GM18505 (cell line): ENCODE results near the gene TMEM140.

Experiments used
- ATAC-seq: cut with Tn5 transposase; IDR thresholded peaks from one replicate; pipeline ENCODE4 v1.9.1; 2021; ENCODE audit not compliant: unreplicated experiment
- POLR2A ChIP-seq: IDR thresholded peaks from 4 replicates; pipeline ENCODE4 v1.6.1; 2011; ENCODE audit warnings: borderline replicate concordance; ENCODE audit not compliant: insufficient read depth, insufficient read length; ENCODE audit errors: extremely low read depth

The TMEM140 gene

DNA sequence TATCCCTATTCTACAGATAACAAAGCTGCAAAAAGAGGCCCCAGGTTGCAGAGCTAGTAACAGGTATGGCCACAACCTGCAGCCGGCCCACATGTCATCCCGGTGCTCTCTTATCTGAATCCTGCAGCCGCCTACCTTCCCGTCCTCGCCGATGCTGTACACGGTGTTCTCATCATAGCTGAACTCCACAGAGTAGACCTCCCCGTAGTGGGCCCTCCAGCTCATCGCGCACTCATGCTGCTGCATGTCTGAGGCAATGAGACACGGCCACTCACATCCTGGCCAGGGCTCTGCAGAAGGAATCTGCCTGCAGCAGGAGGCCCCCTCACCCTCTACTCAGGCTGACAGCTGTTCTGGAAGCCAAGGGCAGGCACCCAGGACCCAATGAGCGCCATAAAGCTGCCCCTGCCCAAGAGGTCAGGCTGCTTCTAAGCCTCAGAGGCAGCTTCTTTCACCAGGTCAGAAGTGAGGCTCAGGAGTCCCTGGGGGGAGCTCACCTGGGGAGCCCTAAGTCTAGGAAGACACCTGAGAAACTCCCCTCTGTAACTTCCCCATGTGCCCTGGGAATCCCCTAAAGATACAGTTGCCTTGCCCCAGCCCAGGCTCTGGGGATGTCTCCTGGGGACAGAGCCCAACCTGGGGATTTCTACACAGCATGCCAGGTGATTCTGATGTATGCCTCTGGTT lies 40.6 kb downstream of the TMEM140 start:
- no peak for TF ChIP-seq POLR2A
- no peak for ATAC-seq

DNA sequence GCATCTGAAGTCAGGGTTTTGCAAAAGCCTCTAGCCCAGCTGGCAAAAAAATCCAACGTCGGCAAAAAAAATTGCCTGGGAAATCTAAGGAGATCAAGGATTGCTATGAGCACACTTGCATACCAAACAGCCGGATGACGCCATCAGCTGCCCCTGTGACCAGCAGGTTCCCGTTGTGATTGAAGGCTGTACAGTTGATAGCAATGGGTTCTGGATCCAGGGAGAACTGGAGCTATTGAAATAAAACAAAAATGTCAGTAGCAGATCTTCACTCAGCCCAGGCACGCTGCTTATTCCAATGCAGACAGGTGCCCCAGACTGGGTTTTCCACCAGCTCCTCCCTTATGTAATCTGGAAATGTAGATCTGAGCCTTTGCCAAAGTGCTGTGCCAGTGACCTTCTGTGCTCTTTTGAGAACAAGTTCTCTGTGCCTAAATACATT lies 41.4 kb downstream of the TMEM140 start:
- no peak for ATAC-seq

DNA sequence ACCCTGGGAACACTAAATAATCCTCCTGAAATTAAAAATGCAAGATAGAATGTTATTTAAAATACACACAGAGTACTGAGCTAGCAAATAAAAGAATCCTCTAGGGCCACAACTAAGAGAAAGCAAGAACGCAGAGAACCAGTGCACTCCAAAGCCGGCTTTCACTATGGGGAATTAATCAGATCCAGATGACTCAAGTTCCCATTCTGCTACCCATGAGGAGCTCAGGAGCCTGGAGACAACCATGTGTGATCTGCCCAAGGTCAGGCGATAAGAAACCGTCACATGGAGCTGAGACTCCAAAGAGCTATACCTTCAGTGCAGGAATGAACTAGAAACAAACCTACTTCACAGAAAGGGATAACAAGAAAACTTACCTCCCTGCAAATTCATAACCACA lies 42.1 kb downstream of the TMEM140 start:
- ATAC-seq: no peak
- TF ChIP-seq POLR2A: no peak

More for the DNA sequence above, 41.4 kb downstream of the TMEM140 start:
- no peak for TF ChIP-seq POLR2A

DNA sequence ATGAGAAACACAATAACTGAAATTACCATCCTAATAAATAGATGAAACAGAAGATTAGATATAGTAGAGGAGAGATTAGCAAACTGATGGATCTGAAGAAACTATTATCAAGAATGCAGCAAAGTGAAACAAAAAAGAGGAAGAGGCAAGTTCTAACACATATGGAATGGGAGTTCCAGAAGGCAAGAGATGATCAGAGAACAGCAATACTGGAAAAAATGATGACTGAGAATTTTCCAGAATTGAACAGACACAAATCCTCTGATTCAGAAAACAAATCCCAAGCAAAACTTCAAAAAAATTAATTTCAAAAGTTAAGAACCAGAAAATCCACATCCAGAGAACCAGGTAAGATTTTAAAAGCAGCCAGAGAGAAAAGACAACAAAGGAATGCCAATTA lies 42.8 kb downstream of the TMEM140 start:
- ATAC-seq: no peak
- no peak for TF ChIP-seq POLR2A

DNA sequence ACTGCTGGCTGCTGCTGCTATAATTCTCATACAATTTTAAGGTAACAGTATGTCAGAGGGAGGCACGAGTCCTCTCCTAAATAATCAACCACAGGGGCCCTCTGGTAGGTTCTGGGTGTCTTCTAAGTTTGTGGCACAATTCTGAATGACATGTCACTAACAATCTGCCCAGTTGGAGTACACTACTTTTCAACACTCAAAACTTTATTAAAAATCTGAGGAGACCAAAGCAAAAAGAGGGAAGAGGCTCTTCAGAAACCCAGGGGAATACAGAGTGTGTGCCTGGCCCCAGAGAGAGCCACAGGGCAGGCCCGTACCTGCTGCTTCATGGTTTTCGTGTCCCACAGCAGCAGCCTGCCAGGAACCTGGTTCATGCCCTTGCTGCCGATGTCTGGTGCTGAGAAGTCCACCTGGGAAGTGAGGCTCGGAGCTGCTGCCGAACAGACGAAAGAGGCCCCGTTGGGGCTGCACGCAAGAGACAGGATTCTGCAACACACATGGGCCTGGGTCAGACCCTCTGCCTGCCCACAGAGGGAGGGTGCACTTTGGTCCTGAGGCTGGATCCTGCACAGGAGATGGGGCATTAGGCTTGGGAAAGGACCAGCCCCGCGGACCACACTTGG lies 45.2 kb downstream of the TMEM140 start:
- TF ChIP-seq POLR2A: no peak
- ATAC-seq: no peak

DNA sequence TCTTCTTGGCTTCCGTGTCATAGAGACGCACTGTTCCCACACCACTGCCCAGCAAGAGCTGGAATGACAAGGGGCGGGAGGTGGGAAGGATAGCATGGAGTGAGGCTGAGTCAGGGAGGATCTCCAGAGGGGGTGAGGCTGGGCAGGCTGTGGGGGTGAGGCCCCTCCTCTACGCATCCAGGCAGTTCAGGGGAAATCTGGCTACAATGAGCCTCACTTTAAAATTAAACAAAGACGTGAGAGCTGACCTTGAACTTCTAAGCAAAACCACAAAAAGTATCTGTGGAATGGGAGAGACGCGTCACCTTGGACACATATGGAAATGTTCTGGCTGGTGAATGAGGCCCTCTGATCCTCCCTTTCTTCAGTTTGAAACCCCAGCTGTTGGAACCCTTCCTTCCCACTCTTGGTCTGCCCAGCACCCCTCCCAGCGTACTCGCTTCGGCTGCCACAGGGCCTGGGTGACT lies 45.8 kb downstream of the TMEM140 start:
- no peak for ATAC-seq
- no peak for TF ChIP-seq POLR2A

DNA sequence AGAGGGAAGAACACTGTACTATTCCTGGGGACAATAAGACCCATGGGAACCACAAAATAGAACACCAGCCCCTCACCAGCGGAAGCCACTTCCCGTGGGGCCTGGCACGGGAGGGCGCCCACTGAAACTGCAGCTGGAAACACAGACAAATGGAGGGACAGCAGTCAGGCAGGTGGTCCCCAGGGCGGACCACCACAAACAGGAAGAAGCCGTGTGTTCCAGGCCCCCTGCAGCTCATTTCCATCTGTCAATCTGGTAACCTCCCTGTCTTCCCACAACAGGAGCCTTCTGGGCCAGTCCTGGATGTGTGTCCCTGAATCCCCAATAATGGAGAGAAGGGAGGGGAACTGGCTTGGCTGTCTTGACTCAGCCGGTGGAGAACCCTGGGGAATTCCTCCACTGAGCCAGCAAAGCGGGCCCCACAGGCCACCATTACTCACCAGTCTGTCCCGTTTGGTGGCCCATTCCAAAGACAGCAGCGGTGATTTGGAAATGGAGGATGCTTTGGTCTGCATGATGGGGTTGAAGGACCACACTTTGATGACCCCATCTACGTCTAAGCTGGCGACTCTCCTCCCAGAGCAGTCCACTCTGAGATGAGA lies 46.7 kb downstream of the TMEM140 start:
- no peak for ATAC-seq
- TF ChIP-seq POLR2A: no peak

DNA sequence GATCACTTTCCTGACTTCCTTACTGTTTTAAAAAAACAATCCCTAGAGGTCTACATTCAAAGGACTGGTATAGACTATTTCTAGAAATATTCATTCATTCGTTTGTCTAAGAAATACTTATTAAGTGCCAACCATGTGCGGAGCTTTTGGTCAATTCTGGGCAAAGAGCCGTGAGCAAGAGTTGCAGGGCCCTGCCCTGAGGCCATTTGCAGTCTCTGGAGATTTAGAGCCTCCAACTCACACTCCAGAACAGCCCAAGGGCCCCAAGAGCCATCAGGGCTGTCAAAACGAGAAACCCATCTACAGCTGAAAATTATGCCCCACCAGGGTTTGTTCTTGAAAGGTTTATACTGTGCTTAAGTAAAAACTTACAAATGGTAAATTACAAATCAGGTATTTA lies 47.3 kb downstream of the TMEM140 start:
- TF ChIP-seq POLR2A: no peak
- ATAC-seq: no peak

DNA sequence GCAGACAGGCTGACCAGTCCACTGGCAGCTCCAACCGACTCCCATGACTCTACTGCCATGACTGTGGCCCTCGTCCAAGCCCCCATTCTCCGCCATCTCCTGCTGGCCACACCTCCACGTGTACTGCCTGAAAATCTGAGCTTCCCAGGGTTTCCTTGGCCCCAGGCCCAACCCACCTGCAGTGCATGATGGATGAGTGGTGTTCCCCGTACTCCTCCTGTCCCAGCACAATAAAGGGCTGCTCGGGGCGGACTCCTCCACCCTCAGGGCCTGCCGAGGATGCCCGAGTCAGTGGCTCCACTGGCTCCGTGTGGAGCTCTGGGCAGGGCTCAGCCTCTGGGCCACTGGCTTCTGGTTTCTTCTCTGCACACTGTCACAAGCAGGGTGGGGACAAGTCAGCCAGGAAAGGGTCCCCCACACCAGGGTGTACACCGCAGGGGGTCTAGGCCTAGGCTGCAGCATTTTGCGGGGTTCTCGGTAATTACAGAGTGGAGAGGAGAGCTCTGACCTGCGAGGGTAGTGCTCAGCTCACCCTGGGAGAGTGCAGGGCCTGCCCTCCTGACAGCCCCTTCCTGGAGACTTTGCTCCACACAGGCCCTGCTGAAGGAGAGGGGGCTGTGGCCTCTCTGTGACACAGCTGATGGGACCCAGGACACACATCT lies 48.2 kb downstream of the TMEM140 start:
- ATAC-seq: no peak

DNA sequence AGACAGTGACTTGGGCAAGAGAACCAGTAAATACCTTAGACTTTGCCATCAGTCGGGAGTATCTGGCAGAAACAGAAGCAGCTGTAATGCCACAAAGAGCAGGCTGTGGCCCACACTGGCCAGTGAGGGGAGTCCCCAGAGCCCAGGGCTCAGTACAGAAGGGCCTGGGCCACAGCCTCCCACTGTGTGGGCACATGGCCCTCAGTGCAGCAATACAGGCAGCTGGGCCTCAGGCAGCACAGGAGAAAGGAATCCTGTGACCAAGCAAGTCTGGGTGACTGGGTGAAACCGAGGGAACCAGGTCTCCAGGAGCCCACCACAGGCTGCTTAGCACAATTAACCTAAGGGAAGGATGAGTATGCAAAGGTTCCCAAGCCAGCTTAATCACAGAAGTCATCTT lies 49.5 kb downstream of the TMEM140 start:
- TF ChIP-seq POLR2A: no peak
- no peak for ATAC-seq

More for the DNA sequence above, 48.2 kb downstream of the TMEM140 start:
- TF ChIP-seq POLR2A: no peak

DNA sequence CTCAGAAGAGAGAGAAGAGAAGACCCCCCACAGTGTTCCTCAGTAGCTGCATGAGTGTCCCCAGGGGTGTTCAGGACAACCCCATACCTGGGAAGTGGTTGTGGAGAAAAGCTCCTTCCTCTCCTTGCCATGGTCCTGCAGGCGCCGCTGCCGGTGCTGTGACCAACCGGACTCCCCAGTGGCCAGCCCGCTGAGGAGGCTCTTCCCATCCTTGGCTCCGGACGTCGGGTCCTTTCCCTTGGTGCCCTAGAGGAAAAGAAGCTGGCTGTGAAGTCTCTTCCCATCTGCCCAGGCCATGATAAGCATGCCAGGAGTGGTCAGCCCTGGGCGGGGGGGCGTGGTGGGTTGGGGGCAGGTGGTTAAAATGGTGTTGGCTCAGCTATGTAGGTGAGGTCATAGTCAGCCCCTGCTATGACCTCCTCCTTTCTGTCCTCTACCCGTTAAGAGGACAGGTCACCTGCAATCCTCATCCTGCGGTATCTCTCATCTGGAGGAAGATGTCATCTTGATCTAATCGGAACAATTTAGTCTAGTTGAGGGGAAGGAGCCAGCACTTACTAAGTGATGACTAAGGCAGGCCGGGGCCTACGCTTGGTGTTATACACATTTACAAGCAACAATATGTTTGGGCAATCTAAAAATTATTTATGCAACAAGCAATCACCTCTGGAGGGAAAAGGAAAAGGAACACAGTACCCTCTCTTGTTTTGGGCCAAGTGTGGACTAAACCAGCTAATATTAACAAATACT lies 50.2 kb downstream of the TMEM140 start:
- ATAC-seq: no peak
- TF ChIP-seq POLR2A: no peak

DNA sequence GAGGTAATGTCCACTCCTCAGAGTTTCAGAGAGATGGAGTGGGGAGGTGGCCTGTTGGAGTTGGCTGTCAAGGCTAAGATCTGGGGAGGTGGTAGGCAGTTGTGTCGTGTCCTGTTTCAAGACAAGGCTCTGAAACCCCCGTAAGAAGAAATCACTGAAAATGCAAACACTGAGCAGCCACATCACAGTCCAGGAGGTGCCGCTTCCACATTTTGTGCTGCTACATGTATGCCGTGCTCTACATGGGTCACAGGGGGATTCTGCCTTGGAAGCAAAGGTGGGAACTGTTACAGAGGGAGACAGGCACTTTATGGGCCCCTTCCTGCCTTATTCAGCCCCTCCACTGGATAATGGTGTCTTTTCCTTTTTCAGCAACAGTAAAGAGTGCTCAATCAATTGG lies 51.6 kb downstream of the TMEM140 start:
- no peak for ATAC-seq
- TF ChIP-seq POLR2A: no peak

DNA sequence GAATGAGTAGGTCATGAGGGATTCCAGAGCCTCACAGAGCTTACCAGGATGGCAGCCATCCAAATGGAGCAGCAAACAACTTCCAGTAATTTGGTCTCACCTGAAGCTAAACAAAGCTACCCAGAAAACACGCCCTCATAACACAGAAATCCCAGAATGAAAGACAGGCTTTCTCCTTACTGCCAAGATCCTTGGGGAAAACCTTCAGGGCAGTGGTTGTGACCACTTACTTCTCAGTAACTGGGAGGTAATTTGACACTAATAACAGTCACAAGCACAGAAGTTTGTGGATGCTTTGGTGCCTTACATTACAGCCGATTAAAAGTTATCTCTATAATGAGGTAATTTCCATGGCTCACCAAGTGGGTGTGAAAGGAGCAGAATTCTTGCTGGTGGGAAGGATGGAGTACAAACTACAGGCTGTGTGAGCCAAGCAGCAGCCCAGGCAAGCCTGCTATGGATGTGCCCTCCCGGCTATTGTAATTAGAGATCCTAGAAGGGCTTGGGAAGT lies 53.0 kb downstream of the TMEM140 start:
- TF ChIP-seq POLR2A: no peak
- no peak for ATAC-seq
